GM12878 (cell line): Measurements from ENCODE around the gene CES4A. TPM values are rescaled to one million over a fixed set of nuclear protein-coding genes. Genes with fewer than 3 reads are reported as not detected.

Source experiments
- ATAC-seq: fragments of 200-7000 bp; cut with Tn5 transposase; 3 replicates; pipeline ENCODE4 v1.9.1; 2020; ENCODE audit warnings: mild to moderate bottlenecking, moderate library complexity
- BruUV-seq: library from RNA; stranded (reverse); fragments of 400-500 nt; replicated peaks from 2 replicates; lab custom pipeline; 2021; lab: Mats Ljungman, UMichigan
- CTCF ChIA-PET: fragments of 300-600 bp; sonication (Branson Sonifier 250); formaldehyde crosslinking; extraction: SDS; loops from one replicate; lab custom pipeline; 2021; ENCODE audit warnings: inconsistent platforms; lab: Yijun Ruan, JAX
- POLR2A ChIA-PET: fragments of 350-600 bp; formaldehyde crosslinking; extraction: SDS; loops from one replicate; lab custom pipeline; 2021; ENCODE audit warnings: inconsistent platforms; lab: Charles Lee
- RAD21 ChIA-PET: fragments of 300-600 bp; sonication (Branson Sonifier 250); formaldehyde crosslinking; loops from one replicate; lab custom pipeline; 2023; ENCODE audit warnings: antibody characterized with exemption; ENCODE audit not compliant: unreplicated experiment; lab: Charles Lee
- SMC1A ChIA-PET: fragments of 300-600 bp; sonication (Branson Sonifier 250); formaldehyde crosslinking; loops from one replicate; lab custom pipeline; 2023; ENCODE audit not compliant: unreplicated experiment, uncharacterized antibody; lab: Charles Lee
- DNase-seq: peaks from one replicate; pipeline ENCODE4 v3.0.0-alpha.2; 2011; ENCODE audit warnings: low read depth, low spot score
- FAIRE-seq: peaks from 3 replicates; lab custom pipeline; 2011; peaks lifted over from hg19 to GRCh38; lab: Jason Lieb, UNC
- H2AFZ ChIP-seq: 2 replicates; pipeline ENCODE4 v1.6.0; 2011; ENCODE audit warnings: low read depth, low read length, control low read depth; ENCODE audit not compliant: control insufficient read depth
- H3K27ac ChIP-seq: 2 replicates; pipeline ENCODE4 v1.5.1; 2011; ENCODE audit warnings: control low read depth; ENCODE audit not compliant: control insufficient read depth, insufficient read depth
- H3K27me3 ChIP-seq, 2 experiments: replicated peaks in 1 of 2; 2 replicates each; pipeline versions ENCODE4 v1.6.0 to v1.6.1; 2011; ENCODE audit warnings: low read length in 1 of 2; ENCODE audit not compliant: control insufficient read depth in 2 of 2, insufficient read depth in 2 of 2
- H3K36me3 ChIP-seq, 2 experiments: 2 replicates each; pipeline ENCODE4 v1.5.1; 2011; ENCODE audit warnings: low read length in 1 of 2; ENCODE audit not compliant: control insufficient read depth in 2 of 2, insufficient read depth in 2 of 2
- H3K4me1 ChIP-seq: 2 replicates; pipeline ENCODE4 v1.6.1; 2011; ENCODE audit warnings: mild to moderate bottlenecking, low read length, moderate library complexity, mixed read lengths; ENCODE audit not compliant: control insufficient read depth, insufficient read depth
- H3K4me2 ChIP-seq: 2 replicates; pipeline ENCODE4 v1.6.0; 2011; ENCODE audit warnings: control low read depth; ENCODE audit not compliant: control insufficient read depth, insufficient read depth
- H3K4me3 ChIP-seq: fragments of 200-600 bp; sonication (generic); 2 replicates; pipeline ENCODE4 v1.5.1; 2016
- H3K79me2 ChIP-seq: 2 replicates; pipeline ENCODE4 v1.6.0; 2011; ENCODE audit warnings: low read length; ENCODE audit not compliant: control insufficient read depth, insufficient read depth
- H3K9ac ChIP-seq: 2 replicates; pipeline ENCODE4 v1.8.0; 2011; ENCODE audit warnings: low read length, control low read depth, mixed read lengths; ENCODE audit not compliant: control insufficient read depth, insufficient read depth
- H3K9me3 ChIP-seq: replicated peaks from 3 replicates; pipeline ENCODE4 v1.5.1; 2011; ENCODE audit warnings: mild to moderate bottlenecking, low read length; ENCODE audit not compliant: control insufficient read depth, insufficient read depth
- H4K20me1 ChIP-seq: 2 replicates; pipeline ENCODE4 v1.6.0; 2011; ENCODE audit not compliant: control insufficient read depth, insufficient read depth
- DPF2 ChIP-seq: fragments of 450-650 bp; IDR thresholded peaks from 2 replicates; pipeline ENCODE4 v1.6.1; 2017; ENCODE audit warnings: mild to moderate bottlenecking
- HDAC6 ChIP-seq: fragments of 200-600 bp; sonication (generic); IDR thresholded peaks from one replicate; pipeline ENCODE4 v1.8.0; 2017; ENCODE audit warnings: antibody characterized with exemption; ENCODE audit not compliant: unreplicated experiment
- KLF5 ChIP-seq: fragments of 450-650 bp; IDR thresholded peaks from 2 replicates; pipeline ENCODE4 v1.6.1; 2014; ENCODE audit warnings: mild to moderate bottlenecking; ENCODE audit not compliant: partially characterized antibody
- MXI1 ChIP-seq: fragments of 150-350 bp; IDR thresholded peaks from 2 replicates; pipeline ENCODE4 v1.6.1; 2011; ENCODE audit warnings: low read depth, mild to moderate bottlenecking, inconsistent platforms, low read length, improper control_type of control experiment
- NR2F1 ChIP-seq: fragments of 450-650 bp; conservative IDR thresholded peaks from 2 replicates; pipeline ENCODE4 v1.6.1; 2017; ENCODE audit warnings: mild to moderate bottlenecking
- POU2F2 ChIP-seq: IDR thresholded peaks from 3 replicates; pipeline ENCODE4 v1.6.1; 2011; ENCODE audit warnings: low read depth, mild to moderate bottlenecking, low read length, borderline replicate concordance
- WGBS: methylation state at CpG from one replicate; pipeline ENCODE4 v1.1.6; 2016; ENCODE audit warnings: low lambda C conversion rate; ENCODE audit not compliant: insufficient replicate concordance, insufficient coverage; ENCODE audit errors: missing lambda C conversion rate; 5-methylcytosine and 5-hydroxymethylcytosine counted together
- in situ Hi-C: fragments of 300-500 bp; cut with MboI; formaldehyde crosslinking; loops from 9 replicates; pipeline ENCODE4 v1.14.3; 2018; ENCODE audit warnings: mixed read lengths
- intact Hi-C: fragments of 100-400 bp; cut with micrococcal nuclease; formaldehyde crosslinking; loops from one replicate; pipeline ENCODE4 v1.14.2; 2022; ENCODE audit not compliant: unreplicated experiment
- polyA plus RNA-seq, 11 experiments: library from polyadenylated mRNA; depleted of rRNA in 4 of 11; unstranded in 6 of 11; stranded (reverse) in 5 of 11; fragments of >200 nt; fragmentation: Nextera tagmentation in 4 of 11; fragmentation: Illumina TruSeq in 1 of 11; extraction: Ambion mirVana in 4 of 11; extraction: Trizol in 1 of 11; gene quantifications; 1 replicate in 1 of 11; 2 replicates in 10 of 11; pipeline versions ENCODE4 v1.2.1 to v1.2.3, GENCODE V29; 2011 to 2016; ENCODE audit warnings: inconsistent platforms in 2 of 11, missing spikeins in 2 of 11, low read depth in 1 of 11
- total RNA-seq, 4 experiments: library from RNA; depleted of rRNA in 3 of 4; stranded (reverse); fragments of >200 nt in 3 of 4; fragmentation: Illumina TruSeq in 1 of 4; extraction: Trizol in 1 of 4; gene quantifications; 2 replicates each; pipeline versions ENCODE4 v1.2.1 to v1.2.3, GENCODE V29; 2013 to 2021
- TF ChIP-seq, protein P1 (sequence below): IDR thresholded peaks from 2 replicates; pipeline ENCODE4 v1.6.1; 2011; ENCODE audit warnings: mild to moderate bottlenecking, low read depth, low read length, moderate library complexity; ENCODE audit not compliant: insufficient replicate concordance

CES4A gene
- total and polyA plus RNA-seq, 10 of the 15 experiments (the other 5 are each of a cell fraction or from before 2014, with no cell fraction given): 0.05 to 5.0 (median 2.1) TPM

DNA sequence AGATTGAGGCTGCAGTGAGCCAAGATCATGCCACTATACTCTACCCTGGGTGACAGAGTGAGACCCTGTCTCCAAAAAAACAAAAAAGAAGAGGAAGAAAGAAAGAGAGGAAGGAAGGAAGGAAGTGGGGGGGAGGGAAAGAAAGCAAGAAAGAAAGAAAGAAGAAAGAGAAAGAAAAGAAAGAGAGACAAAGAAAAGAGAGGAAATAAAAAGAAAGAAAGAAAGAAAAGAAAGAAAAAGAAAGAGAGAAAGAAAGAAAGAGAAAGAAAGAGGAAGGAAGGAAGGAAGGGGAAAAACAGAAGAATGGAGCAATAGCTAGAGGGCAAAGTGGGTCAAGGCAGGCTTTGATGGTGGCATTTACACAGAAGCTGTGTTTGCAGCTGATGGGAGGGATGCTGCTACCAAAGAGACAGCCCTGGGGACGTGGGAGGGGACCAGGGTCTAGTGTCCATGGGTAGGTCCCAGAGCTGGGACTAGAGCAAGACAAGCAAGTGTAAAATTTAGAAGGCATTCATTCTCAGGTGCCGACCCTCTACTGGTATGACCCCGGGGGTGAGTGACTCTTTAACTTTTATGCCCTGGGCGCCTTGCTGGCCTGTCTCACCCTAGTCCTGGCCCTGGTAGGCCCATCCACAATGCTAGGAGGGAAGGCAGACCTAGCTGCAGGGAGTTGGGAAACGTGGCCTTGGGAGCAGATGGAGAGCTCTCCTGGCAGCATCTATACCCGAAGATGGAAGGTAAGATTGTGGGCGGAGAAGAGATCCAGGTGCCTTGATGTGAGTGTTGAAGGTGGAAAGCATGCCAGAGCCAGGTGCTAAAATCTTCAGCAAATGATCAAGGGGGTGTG, 29.3 kb upstream of the CES4A start:
- H3K79me2 ChIP-seq: no peaks in the 10 kb centered on the region
- no peak overlapping the region for H3K4me2 ChIP-seq
- ChIA-PET POLR2A (interaction anchor here (0.5 kb wide), 1 partner anchor 67 kb away, joined by 6 read pairs; no protein-coding TSS in a partner anchor), RAD21 (no interaction called here), SMC1A (interaction anchor here (1.4 to 1.7 kb wide), 2 partner anchors 14 to 198 kb away, joined by 4 to 6 read pairs; no protein-coding TSS in a partner anchor)
- no peak overlapping the region for H3K9ac ChIP-seq
- H3K4me3 ChIP-seq: no peak overlapping the region
- intact Hi-C loops (loop anchor here (10.0 kb wide), 1 partner anchor 56 kb away; no protein-coding TSS in a partner anchor), in situ Hi-C loops (no loop called here)
- no peaks in the 10 kb centered on the region for H3K27me3 ChIP-seq
- ATAC-seq (no peak), FAIRE-seq (no peak)
- no TSS peak for BruUV-seq
- H3K36me3 ChIP-seq: no peaks in the 10 kb centered on the region
- TF ChIP-seq, protein P1, sequence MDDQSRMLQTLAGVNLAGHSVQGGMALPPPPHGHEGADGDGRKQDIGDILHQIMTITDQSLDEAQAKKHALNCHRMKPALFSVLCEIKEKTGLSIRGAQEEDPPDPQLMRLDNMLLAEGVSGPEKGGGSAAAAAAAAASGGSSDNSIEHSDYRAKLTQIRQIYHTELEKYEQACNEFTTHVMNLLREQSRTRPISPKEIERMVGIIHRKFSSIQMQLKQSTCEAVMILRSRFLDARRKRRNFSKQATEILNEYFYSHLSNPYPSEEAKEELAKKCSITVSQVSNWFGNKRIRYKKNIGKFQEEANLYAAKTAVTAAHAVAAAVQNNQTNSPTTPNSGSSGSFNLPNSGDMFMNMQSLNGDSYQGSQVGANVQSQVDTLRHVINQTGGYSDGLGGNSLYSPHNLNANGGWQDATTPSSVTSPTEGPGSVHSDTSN: no peak
- TF ChIP-seq, all 136 proteins: peak for 0
- no peak overlapping the region for H2AFZ ChIP-seq
- CTCF ChIA-PET: interaction anchor here (0.9 to 3.9 kb wide), 13 partner anchors 9 to 226 kb away, joined by 3 to 12 read pairs (median 4); no protein-coding TSS in a partner anchor
- WGBS: 53% methylated on average over 7 of the region's 7 CpGs
- DNase-seq: no peak
- H3K4me1 ChIP-seq: peaks cover 11% of the 10 kb centered on the region
- no peaks in the 10 kb centered on the region for H4K20me1 ChIP-seq
- H3K27ac ChIP-seq: no peak overlapping the region
- no peaks in the 10 kb centered on the region for H3K9me3 ChIP-seq

GRCh38 chr16:66959704-66960161, 28.7 kb upstream of the CES4A start:
- DNase-seq: no peak
- intact Hi-C loops: loop anchor here (10.0 kb wide), 1 partner anchor 55 kb away; no protein-coding TSS in a partner anchor
- SMC1A ChIA-PET: no interaction called here
- H3K4me1 ChIP-seq: peaks cover 11% of the 10 kb centered on the region
- H3K9me3 ChIP-seq: no peaks in the 10 kb centered on the region
- no peaks in the 10 kb centered on the region for H3K27me3 ChIP-seq
- 66% methylated on average over 5 of the region's 5 CpGs for WGBS
- H3K4me3 ChIP-seq: no peak overlapping the region
- no peak overlapping the region for H2AFZ ChIP-seq
- H3K9ac ChIP-seq: no peak overlapping the region
- no peak overlapping the region for H3K27ac ChIP-seq
- H3K79me2 ChIP-seq: no peaks in the 10 kb centered on the region
- H3K4me2 ChIP-seq: no peak overlapping the region
- no peak for FAIRE-seq
- TF ChIP-seq DPF2 (no peak), POU2F2 (no peak), NR2F1 (no peak), MXI1 (no peak), KLF5 (no peak), HDAC6 (no peak)
- POLR2A ChIA-PET: interaction anchor here (0.5 kb wide), 1 partner anchor 66 kb away, joined by 6 read pairs; no protein-coding TSS in a partner anchor
- no peak for ATAC-seq
- in situ Hi-C loops: no loop called here
- H4K20me1 ChIP-seq: no peaks in the 10 kb centered on the region
- BruUV-seq: no TSS peak
- H3K36me3 ChIP-seq: no peaks in the 10 kb centered on the region
- CTCF ChIA-PET: interaction anchor here (0.9 to 3.9 kb wide), 10 partner anchors 9 to 223 kb away, joined by 3 to 12 read pairs (median 3); no protein-coding TSS in a partner anchor
- RAD21 ChIA-PET: no interaction called here
